ENCODE results near the gene GTSF1L. TPM values are rescaled to one million over a fixed set of nuclear protein-coding genes. Genes with fewer than 3 reads are reported as not detected.
A peak's percentile ranks its signal among the peaks of the same experiment; 100 is the strongest.

The GTSF1L gene
- total and polyA plus RNA-seq, 9 of the 15 experiments (the other 6 are each of a cell fraction or from before 2014, with no cell fraction given), result not detected

- TF ChIP-seq DLX4 (CRISPR knock-in tag; IDR thresholded peaks at IDR 0.05) (no peak), RBFOX2 (IDR thresholded peaks at IDR 0.05; ENCODE audit: low read depth, low read length) (no peak), NR1H2 (CRISPR knock-in tag; IDR thresholded peaks at IDR 0.05) (no peak), FOXM1 (IDR thresholded peaks at IDR 0.05; ENCODE audit: low read depth) (peak; percentile 77), FOXM1 (CRISPR knock-in tag; IDR thresholded peaks at IDR 0.05; ENCODE audit: low read depth) (no peak), MLX (CRISPR knock-in tag; conservative IDR thresholded peaks at IDR 0.05) (no peak), FOXJ3 (CRISPR knock-in tag; IDR thresholded peaks at IDR 0.05) (no peak), GTF2F1 (IDR thresholded peaks at IDR 0.05; ENCODE audit: low read depth, low read length) (no peak), NFRKB (IDR thresholded peaks at IDR 0.05; ENCODE audit: low read depth) (no peak), BCL6 (CRISPR knock-in tag; IDR thresholded peaks at IDR 0.05) (no peak), FOXJ2 (tag; IDR thresholded peaks at IDR 0.05) (no peak), BRD4 (IDR thresholded peaks at IDR 0.05) (no peak), ZNF717 (CRISPR knock-in tag; IDR thresholded peaks at IDR 0.05) (no peak), HCFC1 (IDR thresholded peaks at IDR 0.05; ENCODE audit: low read depth, low read length) (no peak), TOE1 (IDR thresholded peaks at IDR 0.05; ENCODE audit: borderline replicate concordance) (0 out of 2 replicates have a peak, but pooled peaks have one; percentile 43), TOE1 (CRISPR knock-in tag; IDR thresholded peaks at IDR 0.05; ENCODE audit: borderline replicate concordance, low read depth) (no peak), HIVEP1 (CRISPR knock-in tag; IDR thresholded peaks at IDR 0.05) (no peak), RBM15 (IDR thresholded peaks at IDR 0.05; ENCODE audit: insufficient read depth, low read length) (no peak), TSHZ1 (CRISPR knock-in tag; IDR thresholded peaks at IDR 0.05) (no peak), ZBTB34 (CRISPR knock-in tag; IDR thresholded peaks at IDR 0.05) (no peak)
Observed at GRCh38 chr20:43690943-43691598, 35.7 kb downstream of the GTSF1L start (continued).
